GM23248 (cell line): ENCODE results near the gene STAMBPL1.

Experiments
- EZH2 ChIP-seq: fragments of 200-600 bp; sonication (generic); IDR thresholded peaks from 2 replicates; pipeline ENCODE4 v1.6.1; 2018; ENCODE audit warnings: antibody characterized with exemption, mild to moderate bottlenecking; ENCODE audit not compliant: insufficient read depth, poor library complexity, severe bottlenecking
- EZH2phosphoT487 ChIP-seq: fragments of 200-600 bp; sonication (generic); IDR thresholded peaks from 2 replicates; pipeline ENCODE4 v1.6.1; 2018; ENCODE audit warnings: antibody characterized with exemption, moderate library complexity, mild to moderate bottlenecking, low read depth; ENCODE audit not compliant: insufficient read depth

GRCh38 chr10:88920198-88920597, 40.2 kb downstream of the STAMBPL1 start:
- TF ChIP-seq EZH2 (no peak), EZH2phosphoT487 (no peak)
